GM19468 (cell line): Measurements from ENCODE around the gene TMEM132D.

ENCODE experiments used
- ATAC-seq: cut with Tn5 transposase; IDR thresholded peaks from one replicate; pipeline ENCODE4 v1.9.1; 2021; ENCODE audit warnings: mild to moderate bottlenecking, moderate library complexity, moderate number of reproducible peaks; ENCODE audit not compliant: unreplicated experiment; ENCODE audit errors: extremely low read depth

Gene TMEM132D

GRCh38 chr12:129827102-129827865 lies 76.5 kb downstream of the TMEM132D start:
- ATAC-seq = no peak

GRCh38 chr12:129826273-129826672 lies 77.6 kb downstream of the TMEM132D start:
- no peak for ATAC-seq

GRCh38 chr12:129825316-129825715 lies 78.5 kb downstream of the TMEM132D start:
- ATAC-seq = no peak

GRCh38 chr12:129821964-129822363 lies 81.9 kb downstream of the TMEM132D start:
- no peak for ATAC-seq

DNA sequence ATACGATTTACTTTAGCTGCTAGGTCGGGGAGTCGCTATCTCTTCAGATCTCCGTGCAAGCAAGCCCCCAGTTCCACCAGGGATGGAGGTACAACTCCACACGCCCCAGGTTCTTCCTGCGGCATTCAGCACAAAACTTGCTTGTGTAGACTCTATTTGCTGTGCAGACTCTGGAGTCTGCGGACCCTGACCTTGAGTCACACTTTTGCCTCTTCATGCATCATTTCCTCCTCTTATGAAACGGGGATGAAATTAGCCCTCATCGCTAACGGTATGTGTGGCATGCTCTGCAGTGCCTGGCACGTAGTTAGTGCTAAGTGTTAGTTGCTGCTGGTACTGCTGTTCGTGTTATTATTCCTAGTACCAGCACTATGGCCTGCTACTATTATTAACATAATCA lies 84.4 kb downstream of the TMEM132D start:
- ATAC-seq = no peak

DNA sequence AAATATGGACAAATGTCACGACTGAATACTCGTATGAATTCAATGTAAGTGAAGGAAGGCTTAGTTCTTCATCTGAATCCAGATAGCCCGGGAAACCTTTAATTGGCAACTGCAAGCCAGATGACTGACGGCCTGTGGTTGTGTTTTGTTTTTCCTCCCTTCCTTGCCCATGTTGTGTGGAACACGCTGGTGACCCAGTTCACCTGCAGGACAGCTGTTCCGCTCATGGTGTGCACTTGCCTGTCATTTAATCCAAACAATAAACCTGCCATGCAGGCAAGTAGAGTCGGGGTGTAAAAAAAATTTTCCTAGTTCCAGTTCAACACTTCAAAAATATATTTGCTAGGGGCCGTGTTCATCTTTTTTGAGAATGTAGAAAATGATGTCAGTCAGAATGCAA lies 88.0 kb downstream of the TMEM132D start:
- no peak for ATAC-seq

GRCh38 chr12:129811963-129812362 lies 91.9 kb downstream of the TMEM132D start:
- no peak for ATAC-seq

GRCh38 chr12:129807136-129807535 lies 96.7 kb downstream of the TMEM132D start:
- ATAC-seq = no peak

- ATAC-seq = no peak
Measured at GRCh38 chr12:129791396-129791795, 112.4 kb downstream of the TMEM132D start.

GRCh38 chr12:129790930-129791329 lies 112.9 kb downstream of the TMEM132D start:
- ATAC-seq = no peak

DNA sequence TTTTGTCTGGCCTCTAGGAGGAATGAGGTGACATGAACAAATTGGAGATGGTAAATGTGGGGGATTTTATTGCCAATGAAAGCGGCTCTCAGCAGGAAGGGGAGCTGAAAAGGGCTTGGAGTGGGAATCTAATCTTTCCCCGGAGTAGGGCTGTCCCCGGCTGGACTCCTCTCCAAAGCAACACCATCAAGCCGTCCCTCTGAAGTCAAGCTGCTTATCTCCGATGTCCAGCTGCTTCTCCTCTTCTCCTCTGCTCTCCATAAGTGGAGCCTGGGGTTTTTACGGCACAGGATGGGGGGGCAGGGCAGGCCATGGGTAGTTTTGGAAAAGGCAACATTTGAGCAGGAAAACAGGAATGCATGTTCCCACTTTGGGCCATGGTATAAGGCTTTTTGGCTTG lies 113.5 kb downstream of the TMEM132D start:
- ATAC-seq = no peak

DNA sequence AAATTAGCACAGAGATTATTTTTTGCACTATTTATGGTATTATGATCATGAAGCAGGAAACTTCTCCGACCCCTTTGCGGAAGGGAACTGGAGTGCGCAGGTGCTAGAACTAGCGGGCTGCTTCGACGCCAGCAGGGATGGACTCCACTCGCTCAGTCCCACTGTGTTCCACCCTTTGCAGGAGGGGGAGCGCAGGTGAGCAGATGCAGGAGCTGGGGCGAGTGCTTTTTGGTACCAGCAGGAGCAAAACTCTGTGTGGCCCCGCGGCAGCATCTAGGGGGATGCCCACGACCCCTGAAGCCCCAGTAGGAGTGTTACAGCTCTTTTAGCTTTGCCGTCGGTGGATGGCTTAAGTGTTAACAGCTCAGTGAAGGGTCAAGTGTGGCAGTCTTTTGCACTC lies 113.9 kb downstream of the TMEM132D start:
- no peak for ATAC-seq

DNA sequence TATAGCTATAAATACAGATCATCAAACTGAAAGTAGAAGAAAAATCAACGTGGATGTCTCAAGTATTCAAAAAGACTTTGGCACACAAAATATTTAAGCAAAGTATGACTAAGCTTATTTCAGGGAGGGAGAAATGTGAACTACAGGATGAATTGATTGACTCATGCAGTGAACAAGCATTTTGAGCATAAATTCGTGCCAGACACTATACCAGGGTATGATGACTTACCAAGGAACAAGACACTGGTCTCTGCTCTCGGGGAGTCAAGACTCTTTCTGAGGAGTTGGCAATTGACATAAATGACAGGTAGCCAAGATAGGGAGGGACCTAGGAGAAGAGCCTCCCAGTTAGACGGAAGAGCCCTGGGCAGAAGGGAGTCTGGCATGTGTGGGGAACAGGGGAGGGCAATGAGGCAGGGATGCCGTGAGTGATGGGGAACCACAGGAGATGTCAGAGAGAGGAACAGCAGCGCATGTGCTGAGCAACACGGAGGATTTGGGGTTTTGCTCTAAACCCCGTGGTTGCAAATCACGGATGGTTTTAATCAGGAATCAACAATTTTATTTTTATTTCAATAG lies 115.2 kb downstream of the TMEM132D start:
- ATAC-seq = no peak

GRCh38 chr12:129779989-129780388 lies 123.8 kb downstream of the TMEM132D start:
- no peak for ATAC-seq

- ATAC-seq = no peak
Measured at GRCh38 chr12:129779033-129779432, 124.8 kb downstream of the TMEM132D start.

GRCh38 chr12:129776977-129777667 lies 126.7 kb downstream of the TMEM132D start:
- no peak for ATAC-seq

GRCh38 chr12:129772501-129773493 lies 131.0 kb downstream of the TMEM132D start:
- ATAC-seq = no peak

DNA sequence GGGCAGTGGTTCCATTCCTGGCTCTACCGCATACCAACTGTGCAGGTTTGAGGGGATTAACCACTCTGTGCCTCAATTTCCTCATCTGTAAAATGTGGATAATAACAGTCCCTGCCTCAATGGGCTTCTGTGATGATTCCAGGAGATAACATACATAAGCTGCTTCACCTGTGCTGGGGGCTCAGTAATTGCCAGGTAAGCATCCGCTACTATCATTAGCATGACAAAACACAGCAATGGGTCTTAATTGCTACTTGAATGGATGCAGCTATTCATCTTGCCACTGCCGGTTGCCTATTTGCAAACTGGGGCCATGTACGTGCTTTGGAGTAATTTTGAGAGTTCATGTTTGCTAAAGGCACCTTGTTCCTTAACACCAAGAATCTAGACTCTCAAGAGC lies 132.6 kb downstream of the TMEM132D start:
- ATAC-seq = no peak

DNA sequence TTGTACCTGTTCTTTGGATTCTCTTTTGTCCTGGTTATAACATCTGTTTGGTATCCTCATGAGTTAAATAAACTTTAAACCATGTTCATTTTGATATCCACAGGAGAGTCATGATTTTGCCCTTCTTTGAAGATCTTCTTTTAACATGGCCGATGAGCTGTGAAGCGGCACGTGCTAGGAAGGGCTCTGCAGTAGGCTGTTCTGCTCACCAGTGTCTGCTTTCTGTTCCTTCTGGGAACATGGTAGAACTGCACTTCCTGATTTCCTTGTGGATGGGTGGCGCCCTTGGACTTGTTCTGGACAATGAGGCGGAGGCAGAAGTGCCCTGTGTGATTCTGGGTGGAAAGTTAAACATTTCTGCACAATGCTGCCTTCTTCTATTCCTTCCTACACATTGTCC lies 138.1 kb downstream of the TMEM132D start:
- ATAC-seq = no peak

- no peak for ATAC-seq
Measured at GRCh38 chr12:129762436-129762835, 141.4 kb downstream of the TMEM132D start.
